ENCODE results near the gene FNDC10.
"Not testable (repeated sequence)": the region's sequence is repeated elsewhere in the genome, so short reads cannot be mapped to it uniquely, and the experiment has no call there.

DNA sequence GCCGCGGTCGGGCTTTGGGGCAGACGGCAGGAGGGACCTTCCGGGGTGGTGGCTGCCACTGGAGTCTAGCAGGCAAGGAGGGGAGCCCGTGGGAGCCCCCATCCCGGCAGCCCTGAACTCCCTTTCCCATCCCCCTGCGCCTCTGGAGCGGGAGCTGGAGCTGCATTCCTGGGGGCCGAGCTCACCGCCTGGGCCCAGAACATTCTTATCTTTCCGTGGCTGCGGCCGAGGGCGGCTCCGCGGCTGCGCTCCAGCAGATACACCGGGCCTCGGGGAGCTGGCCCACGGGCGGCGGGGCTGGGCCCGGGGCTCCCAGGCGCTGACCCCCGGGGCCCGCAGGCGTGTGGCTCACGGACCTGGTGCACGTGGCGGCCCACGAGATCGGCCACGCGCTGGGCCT, 33.5 kb upstream of the FNDC10 start:
- TF ChIP-seq, protein P1, sequence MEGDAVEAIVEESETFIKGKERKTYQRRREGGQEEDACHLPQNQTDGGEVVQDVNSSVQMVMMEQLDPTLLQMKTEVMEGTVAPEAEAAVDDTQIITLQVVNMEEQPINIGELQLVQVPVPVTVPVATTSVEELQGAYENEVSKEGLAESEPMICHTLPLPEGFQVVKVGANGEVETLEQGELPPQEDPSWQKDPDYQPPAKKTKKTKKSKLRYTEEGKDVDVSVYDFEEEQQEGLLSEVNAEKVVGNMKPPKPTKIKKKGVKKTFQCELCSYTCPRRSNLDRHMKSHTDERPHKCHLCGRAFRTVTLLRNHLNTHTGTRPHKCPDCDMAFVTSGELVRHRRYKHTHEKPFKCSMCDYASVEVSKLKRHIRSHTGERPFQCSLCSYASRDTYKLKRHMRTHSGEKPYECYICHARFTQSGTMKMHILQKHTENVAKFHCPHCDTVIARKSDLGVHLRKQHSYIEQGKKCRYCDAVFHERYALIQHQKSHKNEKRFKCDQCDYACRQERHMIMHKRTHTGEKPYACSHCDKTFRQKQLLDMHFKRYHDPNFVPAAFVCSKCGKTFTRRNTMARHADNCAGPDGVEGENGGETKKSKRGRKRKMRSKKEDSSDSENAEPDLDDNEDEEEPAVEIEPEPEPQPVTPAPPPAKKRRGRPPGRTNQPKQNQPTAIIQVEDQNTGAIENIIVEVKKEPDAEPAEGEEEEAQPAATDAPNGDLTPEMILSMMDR (IDR thresholded peaks at IDR 0.05): not testable (repeated sequence)
- TF ChIP-seq POLR2A (IDR thresholded peaks at IDR 0.05; ENCODE audit: low read depth): not testable (repeated sequence)

All from esophagus muscularis mucosa (tissue), 3 donors.